NCI-H2227 (cell line): ENCODE data around the gene PTPRG.

ENCODE experiments used
- DNase-seq: peaks from one replicate; lab custom pipeline; 2025; ENCODE audit not compliant: unreplicated experiment; lab: John Stamatoyannopoulos, UW

PTPRG gene

DNA sequence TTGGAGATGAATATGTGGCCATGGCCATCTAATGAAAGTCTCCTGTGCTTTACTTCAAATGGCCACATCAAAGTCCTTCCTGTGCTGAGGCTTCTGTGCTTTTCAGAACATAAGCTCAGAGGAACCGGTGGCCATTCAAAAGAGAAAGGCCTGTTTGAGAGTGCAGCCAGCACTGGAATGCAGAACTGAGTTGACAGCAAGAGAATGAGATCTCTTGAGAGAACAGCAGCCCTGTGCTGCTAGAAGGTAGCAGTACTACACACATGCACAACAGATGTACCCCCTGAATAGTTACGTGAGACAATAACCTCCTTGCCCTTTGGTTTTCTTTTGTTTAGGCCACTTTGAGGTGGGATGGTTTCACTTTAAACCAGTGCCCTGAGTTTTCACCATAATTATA, 292.5 kb downstream of the PTPRG start:
- no peak for DNase-seq

DNA sequence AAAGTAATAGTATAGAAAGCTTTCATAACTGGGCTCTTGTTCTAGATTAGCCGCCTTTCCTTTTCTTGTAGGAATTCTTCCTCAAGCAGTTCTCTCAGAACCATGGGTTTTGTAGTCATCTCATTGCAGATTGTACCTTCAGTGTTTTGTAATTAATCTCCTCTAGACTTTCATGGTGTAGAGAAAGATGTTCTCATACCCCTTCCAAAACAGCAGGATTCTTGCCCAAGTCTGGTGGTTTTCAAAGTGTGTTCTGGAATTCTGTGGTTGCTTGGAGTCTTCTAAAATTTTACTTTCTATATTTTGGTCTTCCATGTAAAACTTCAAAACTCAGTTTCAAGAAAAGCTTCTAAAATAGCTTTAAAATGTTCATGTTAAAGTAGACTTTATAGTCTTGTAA, 293.8 kb downstream of the PTPRG start:
- DNase-seq = no peak

DNA sequence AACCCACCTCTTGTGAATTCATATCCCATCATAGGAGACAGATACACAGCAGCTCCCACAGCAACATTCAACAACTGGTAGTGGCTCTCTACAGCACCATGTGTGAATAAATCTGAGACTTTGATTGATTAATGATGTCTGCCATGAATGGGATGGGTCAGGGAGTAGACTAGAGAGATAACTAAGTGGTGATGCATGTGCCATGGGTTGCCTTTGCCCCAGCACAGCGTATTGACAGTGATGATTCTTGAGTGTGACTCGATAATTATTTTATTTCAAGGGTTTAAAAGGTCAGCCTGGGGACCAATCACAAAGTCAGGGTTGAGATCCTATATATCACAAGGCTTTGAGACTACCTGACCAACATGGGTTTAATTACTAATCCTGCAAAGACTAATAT, 295.9 kb downstream of the PTPRG start:
- no peak for DNase-seq

DNA sequence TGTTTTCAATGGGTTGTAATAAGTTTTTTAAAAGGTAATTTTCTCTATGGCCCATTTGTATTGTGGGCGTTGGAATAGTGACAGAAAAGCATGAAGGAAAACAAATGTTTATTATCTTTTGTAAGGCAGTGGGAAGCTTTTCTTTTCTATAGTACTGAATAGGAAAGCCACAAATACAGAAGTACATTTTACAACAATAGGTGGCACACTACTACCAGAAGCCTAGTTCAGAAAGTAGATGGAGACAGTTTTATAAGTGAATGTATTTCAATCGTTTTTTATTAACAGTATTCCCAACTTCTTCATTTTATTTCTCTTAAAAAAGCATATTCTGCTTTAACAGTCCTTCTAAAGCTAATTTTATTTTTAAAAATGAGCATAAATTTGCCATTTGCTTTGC, 296.7 kb downstream of the PTPRG start:
- no peak for DNase-seq

DNA sequence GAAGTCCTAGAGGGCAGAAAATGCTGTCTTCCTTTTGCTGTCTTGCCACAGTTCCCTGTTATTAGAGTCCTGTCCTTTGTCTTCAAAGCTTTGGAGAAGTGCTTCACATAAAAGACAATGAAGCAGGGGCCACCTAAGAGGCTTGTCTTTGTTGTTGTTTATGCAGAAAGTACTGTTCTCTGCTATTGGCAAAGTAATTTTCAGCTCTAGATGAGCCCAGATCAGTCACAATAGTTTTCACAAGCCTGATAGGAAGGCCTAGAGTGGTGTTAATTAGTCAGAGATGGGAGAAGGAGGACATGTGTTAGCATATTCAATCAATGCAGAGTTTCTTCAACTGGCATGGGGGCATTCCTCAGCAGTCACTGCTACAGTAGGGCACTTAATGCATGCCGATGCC, 300.0 kb downstream of the PTPRG start:
- no peak for DNase-seq

DNA sequence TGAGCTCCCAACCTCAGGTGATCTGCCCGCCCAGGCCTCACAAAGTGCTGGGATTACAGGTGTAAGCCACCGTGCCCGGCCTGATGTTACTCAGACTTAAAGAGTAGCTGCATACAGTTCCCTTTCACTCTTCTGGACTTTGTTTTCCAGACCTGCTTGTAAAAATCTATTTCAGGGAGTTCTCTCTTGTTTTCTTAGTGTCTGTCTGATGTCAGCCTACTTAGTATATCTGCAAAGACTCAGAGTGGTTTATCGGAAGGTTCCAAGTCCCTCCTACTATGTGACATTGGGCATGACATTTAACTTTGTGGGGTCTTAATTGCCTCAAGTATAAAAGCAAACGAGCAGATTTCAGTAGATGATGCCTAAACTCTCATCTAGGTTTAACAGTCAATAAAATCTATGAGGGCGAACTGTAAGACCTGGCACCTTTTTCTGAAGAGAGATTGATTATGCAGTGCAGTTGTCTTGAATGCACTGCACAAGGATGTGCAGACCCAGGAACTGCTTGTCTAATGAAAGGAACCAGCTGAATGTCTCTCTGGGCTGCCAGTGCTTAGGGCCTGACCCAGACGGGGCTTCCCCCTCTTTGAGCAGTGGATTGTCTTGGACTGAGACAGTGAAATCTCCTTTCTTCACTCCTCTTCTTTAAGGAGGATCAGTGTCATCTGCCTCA, 301.4 kb downstream of the PTPRG start:
- DNase-seq = no peak

DNA sequence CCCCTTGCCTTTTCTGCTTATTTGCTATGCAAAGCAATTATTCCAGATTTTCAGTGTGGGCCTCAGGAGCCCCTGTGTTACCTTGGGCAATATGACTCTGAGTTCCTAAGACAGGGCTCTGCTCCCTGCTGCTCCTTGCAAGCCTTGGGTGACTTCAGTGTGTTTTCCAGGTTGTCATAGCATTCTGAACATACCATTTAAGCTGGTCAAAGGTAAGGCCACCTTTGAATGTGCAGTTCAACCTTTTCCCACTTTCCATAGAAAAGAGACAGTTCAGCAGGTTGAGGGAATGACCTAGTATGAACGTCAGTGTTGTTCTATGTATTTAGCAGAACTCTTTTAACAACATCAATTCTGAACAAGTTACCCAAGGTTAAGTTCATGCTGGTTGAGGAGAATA, 302.2 kb downstream of the PTPRG start:
- no peak for DNase-seq

DNA sequence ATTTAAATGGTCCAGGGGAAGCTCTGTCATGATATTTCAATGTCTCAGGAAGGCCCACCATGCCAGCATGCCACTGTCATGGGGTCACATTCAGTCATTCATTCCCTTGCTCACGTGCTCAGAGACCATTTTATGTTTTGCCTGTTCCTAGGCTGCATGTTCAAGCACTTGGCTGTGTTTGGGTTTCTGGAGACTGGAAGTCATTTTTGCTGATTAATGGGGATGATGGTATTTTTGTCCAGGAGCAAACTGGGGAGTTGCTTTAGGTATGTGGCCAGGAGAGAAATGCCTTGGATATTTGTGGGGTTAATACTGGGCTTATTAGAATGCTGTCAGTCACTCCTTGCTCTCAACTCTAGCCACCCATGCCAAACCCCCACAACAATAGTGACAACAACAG, 303.5 kb downstream of the PTPRG start:
- DNase-seq = no peak

DNA sequence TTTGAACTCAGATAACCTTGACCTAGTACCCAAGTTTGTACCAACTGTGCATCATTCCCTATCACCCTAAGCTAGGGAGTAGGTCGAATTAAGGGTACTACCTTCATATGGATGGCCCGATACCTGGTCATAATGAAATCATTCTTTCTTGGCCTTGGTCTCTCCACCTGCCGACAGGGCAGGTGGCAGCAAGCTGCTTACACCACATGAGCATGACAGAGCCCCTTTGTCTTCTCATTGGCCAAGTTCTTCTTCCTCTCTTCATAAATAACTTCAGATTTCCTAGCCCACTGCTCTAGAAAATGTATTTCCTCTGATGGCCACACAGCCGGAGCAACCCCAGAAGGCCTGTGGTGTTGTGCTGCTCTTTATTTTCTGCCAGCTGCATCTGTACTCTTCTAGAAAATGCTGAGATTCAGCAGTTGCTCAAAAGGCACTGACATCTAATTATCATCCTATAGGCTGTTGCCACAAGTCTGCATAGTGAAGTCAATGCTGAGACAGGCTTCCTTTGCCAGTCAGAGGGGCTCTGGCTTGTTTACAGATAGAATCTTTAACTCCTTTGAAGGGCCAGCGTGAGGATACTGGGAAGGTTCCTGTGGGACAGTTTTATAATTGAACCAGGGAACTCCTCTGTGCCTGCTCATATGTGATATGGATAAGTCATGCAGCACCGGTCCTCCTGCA, 304.2 kb downstream of the PTPRG start:
- DNase-seq = no peak

DNA sequence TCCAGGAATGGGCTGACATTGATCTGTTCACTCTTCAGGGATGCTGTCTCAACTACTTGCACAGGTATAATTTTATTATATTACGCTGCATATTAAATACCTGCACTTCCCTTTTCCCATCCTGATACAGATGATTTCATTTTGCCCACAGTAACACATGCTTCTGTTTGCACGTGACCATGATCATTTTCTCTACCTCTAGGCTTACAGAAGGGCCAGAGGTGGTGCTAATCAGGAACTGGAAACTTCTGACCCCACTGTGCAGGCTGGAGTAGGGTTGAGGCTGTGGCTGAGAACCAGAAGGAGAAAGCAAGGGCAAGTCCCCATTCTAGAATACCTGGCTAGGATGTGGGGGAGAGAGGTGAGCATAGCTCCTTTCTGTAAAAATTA, 304.8 kb downstream of the PTPRG start:
- no peak for DNase-seq

DNA sequence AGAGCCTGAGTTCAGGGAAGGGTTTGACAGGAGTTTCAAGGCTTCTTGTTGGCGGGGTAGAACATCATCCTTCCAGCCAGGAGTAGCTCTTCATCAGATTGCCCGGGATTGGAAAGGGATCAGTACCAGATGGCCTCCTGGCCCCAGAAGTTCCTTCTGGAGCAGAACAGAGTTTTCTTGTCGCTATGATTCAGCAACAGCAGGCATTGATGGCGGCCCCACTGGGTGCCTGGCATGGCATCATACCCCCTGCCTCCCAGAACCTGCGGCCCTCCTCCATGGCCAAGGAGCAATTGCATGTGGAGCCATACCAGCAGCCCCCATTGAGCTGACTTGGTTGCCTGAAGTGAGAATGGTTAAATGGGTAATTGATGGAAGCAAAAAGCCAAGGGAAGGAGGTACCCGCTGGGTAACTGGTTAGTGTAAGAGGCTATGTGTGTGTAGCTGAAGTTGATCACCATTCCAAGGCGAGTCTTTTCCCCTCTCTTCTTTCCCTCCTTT, 305.6 kb downstream of the PTPRG start:
- DNase-seq = no peak

DNA sequence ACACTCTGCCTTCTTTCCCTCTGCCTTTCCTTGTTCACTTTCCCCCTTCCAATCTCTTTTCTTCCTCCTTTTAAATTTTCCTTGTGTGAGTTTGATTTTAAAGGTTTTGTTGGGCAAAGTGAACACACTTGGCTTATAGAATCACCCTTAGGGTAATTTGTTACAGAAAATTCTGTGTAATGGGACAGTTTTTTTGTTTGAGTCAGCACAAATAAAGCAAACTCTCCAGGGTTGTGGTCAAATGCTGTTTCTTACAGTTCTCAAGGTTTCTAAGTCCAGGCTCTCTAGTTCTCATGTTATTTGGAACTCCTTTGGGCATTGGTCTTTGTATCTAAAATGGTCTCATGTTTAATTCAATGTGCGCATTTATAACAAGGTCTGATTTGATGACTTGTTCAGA, 307.1 kb downstream of the PTPRG start:
- DNase-seq = no peak

DNA sequence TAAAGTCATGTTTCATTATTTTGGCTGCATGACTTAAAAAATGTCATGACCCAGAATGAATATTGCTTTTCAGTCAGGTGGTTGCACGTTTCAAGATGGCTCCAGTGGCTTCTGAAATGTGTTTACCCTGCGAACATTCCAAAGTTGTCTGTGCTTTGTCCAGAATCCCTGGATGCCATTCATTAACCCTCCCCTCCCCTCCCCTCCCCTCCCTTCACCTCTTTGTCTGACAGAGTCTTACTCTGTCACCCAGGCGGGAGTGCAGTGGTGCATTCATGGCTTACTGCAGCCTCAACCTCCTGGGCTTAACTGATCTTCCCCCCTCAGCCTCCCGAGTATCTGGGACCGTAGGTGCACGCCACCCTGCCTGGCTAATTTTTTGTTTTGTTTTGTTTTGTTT, 308.0 kb downstream of the PTPRG start:
- no peak for DNase-seq

DNA sequence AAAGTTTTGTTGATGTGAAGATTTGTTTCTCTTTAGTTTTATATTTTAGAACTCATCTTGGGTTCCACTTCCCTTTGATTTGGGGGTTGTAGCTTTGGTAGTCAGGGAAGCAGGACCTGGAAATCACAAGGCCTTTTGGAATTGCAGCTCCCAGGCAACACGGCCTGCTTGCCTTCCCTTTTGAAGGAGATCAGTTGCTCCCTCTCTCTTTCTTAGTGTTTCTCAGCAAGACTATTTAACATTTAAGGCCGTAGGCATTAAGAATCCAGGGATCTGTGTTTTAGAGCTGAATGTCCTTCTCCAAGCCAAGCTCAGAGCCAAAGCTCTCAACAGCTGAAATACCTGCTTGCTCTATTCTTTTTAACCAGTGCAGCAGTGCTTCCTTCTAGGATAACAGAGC, 310.3 kb downstream of the PTPRG start:
- DNase-seq = no peak

DNA sequence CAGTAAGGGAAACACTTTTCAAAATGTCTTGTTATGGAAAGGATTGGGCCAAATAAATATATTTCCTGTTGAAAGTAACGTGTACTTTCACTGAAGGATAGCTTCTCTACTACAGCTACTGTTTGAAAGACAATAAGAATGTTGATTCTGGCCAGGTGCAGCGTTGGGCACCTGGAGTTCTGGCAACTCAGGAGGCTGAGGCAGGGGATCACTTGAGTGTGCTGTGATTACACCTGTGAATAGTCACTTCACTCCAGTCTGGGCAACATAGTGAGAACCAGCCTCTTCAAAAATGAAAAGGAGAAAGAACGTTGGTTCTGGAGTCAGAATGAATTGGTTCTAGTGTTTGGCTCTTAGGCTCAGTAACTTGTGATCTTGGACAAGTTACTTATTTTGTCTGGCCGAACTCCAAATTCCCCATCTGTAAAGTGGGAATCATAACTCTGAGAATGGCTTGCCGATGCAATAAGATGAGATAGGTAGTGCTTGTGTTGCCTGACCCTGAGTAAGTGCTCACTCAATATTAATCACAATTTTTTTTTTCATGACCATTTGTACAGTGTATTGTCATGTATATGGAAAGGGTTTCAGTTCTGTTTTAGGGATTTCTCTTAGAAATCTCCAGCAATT, 310.8 kb downstream of the PTPRG start:
- no peak for DNase-seq

DNA sequence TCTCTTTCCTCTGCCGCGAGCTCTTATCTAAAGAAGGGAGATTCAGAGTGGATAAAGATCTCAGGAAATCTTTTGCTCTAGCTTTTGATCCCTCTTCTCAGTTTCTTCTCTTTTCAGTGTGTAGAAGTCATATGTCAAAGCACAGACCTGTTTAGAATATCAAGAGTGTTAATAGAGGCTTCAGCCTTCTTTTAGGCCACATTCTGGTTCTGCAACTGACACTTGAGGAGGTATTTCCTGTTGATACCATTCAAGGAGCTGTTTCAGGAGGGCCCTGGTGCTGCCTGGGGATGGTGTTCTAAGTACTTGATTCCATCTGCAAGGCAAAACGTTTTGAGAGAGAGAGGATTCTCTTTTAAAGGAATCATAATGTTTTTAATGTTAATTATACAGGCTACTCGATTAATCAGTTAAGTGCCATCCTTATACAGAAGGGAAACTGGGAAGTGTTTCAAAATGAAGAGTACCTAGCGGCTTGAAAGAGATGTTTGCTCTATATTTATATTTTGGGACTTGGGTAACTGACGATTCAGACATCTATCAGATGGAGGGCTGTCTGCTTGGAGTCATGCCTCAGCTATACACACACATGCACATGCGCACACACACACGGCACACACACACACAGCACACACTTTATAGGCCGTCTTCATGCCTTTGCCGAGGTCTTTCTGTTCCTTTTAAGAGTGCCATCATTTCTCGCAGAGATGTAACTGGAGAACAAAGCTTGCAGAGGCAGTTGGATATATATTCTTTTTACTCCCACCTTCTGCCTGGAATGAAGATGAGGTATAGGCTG, 313.9 kb downstream of the PTPRG start:
- no peak for DNase-seq

DNA sequence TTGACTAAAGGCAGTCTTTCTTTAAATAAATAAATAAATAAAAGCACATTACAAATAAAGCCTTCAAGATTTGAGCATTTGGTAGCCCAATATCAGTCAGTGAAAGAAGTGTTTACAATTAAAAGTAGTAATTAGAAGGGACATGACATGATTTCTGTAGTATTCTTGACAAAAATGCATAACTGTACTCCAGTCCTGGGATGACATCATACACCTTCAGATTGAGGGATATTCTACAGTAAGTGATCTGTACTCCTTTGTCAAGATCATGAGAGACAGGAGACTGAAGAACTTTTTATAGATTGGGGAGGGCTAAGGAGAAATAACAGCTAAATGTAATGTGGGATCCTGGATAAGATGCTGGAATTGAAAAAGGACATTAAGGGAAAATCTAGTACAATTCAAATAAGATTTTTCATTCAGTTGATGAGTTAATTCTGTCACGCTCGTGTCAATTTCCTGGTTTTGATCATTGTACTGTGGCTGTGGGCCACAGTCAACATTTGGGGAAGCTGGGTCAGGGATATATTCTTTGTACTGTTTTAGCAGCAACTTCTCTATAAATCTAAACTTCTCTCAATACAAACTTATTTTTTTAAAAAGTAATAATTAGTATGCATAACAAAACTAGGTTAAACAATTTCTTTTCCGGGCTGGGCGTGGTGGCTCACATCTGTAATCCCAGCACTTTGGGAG, 314.8 kb downstream of the PTPRG start:
- no peak for DNase-seq

DNA sequence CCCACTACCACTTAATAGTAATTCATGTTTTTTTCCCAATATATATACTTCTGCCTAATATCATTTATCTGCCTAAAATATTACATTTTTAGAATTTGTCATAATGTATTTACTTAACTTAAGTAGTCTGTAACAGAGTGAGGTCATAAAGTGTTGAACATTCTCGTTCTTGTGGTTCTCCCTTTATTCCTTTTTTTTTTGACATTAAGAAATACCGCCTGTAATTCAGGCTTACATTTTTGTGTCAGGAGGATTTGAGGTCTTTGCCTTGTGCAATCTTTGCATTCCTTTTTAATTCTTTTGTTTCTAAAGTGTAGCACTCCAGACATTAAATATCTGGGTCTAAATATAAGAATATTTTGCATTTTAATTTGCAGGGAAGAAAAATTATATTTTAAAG, 315.4 kb downstream of the PTPRG start:
- no peak for DNase-seq

DNA sequence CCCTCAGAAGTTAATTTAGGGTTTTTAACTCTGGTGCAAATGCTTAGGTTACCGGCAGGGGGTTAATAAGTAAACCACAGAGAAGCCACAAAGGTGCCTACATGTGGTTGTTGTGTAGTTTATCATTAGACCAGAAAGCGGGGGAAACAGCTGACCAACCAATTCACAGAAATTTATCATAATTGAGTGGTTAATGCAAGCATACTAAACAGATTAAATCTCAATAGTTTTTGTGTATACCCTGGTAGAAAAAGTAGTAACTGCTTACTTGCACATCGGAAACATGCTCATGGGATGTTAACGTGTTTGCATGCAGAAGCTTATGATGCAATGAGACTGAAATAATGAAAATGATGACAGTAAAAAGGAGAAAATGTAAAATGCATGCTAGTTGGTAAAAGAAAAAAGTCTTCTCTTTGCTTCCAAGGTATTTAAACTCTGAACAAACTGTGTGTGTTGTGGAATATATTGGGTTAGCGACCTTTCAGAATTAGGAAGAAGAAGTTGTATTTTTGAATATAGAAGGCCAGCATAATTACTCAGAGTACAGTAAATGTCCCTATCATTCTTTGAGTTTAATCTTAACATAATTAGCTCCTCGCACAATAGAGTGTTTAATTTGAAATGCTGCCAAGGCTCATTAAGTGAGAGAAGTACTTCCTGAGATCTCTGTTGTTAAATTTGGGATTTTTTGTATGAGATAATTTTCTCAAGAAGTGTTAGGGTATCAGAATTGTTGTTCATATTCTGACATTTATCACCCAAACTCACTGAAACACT, 316.2 kb downstream of the PTPRG start:
- DNase-seq = no peak

DNA sequence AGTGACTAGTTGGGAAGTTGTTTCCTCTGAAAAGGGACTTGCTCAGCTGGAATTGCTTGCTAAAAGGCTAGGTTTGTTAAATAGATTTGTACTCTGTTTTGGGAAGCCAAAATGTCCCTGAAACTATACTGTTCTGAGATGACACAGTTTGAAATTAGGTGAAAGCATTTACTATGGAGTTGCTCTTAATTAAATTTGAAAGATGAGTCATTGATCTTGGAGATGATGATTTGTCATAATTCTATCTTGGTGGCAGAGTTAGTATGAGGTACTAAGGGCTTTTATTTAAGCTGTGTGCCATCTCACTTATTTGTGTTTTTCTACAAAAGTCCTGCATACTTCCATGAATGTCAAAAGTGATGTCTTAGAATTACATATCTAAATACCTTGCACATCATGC, 320.9 kb downstream of the PTPRG start:
- DNase-seq = no peak
